OCI-LY1 (cell line): ENCODE measurements around the gene PRODH.
"Not testable (repeated sequence)": the region's sequence is repeated elsewhere in the genome, so short reads cannot be mapped to it uniquely, and the experiment has no call there.

Experiments
- H2AFZ ChIP-seq: fragments of 200-600 bp; sonication (generic), shearing (Covaris generic); 2 replicates; pipeline ENCODE4 v1.6.0; 2014; ENCODE audit warnings: antibody characterized with exemption, mild to moderate bottlenecking, low read length
- H3F3A ChIP-seq: fragments of 200-600 bp; sonication (generic), shearing (Covaris generic); 2 replicates; pipeline ENCODE4 v1.6.0; 2014; ENCODE audit warnings: mild to moderate bottlenecking, antibody characterized with exemption, low read length, moderate library complexity; ENCODE audit not compliant: insufficient read depth
- H3K27ac ChIP-seq: fragments of 200-600 bp; sonication (generic); 2 replicates; pipeline ENCODE4 v1.5.1; 2014; ENCODE audit warnings: low read length, mixed run types, mild to moderate bottlenecking, low read depth; ENCODE audit not compliant: poor library complexity, severe bottlenecking
- H3K27me3 ChIP-seq: fragments of 200-600 bp; sonication (generic); 2 replicates; pipeline ENCODE4 v1.6.0; 2014; ENCODE audit warnings: antibody characterized with exemption, mild to moderate bottlenecking, low read length, moderate library complexity; ENCODE audit not compliant: insufficient read depth
- H3K36me3 ChIP-seq: fragments of 200-600 bp; sonication (generic); 2 replicates; pipeline ENCODE4 v1.6.1; 2014; ENCODE audit warnings: mild to moderate bottlenecking, antibody characterized with exemption, low read length, moderate library complexity, mixed read lengths; ENCODE audit not compliant: insufficient read depth
- H3K4me1 ChIP-seq: fragments of 200-600 bp; sonication (generic); 2 replicates; pipeline ENCODE4 v1.5.1; 2014; ENCODE audit warnings: mild to moderate bottlenecking, low read length, moderate library complexity; ENCODE audit not compliant: insufficient read depth, severe bottlenecking
- H3K4me2 ChIP-seq: fragments of 200-600 bp; sonication (generic), shearing (Covaris generic); 2 replicates; pipeline ENCODE4 v1.6.1; 2014; ENCODE audit warnings: low read length
- H3K4me3 ChIP-seq: fragments of 200-600 bp; sonication (generic); 2 replicates; pipeline ENCODE4 v1.5.1; 2014; ENCODE audit warnings: low read length, low read depth, mild to moderate bottlenecking, mixed read lengths; ENCODE audit not compliant: poor library complexity, severe bottlenecking
- H3K79me2 ChIP-seq: fragments of 200-600 bp; shearing (Covaris generic); 2 replicates; pipeline ENCODE4 v1.6.1; 2016; ENCODE audit warnings: mixed run types, low read length, mixed read lengths; ENCODE audit not compliant: insufficient read depth
- H3K9ac ChIP-seq: fragments of 200-600 bp; sonication (generic), shearing (Covaris generic); 2 replicates; pipeline ENCODE4 v1.6.1; 2014; ENCODE audit warnings: mild to moderate bottlenecking, low read length, mixed read lengths
- H3K9me2 ChIP-seq: fragments of 200-600 bp; sonication (generic), shearing (Covaris generic); 2 replicates; pipeline ENCODE4 v1.6.1; 2014; ENCODE audit warnings: low read depth, mild to moderate bottlenecking, low read length, mixed read lengths
- H3K9me3 ChIP-seq: fragments of 200-600 bp; shearing (Covaris generic); 2 replicates; pipeline ENCODE4 v1.6.1; 2014; ENCODE audit warnings: low read length, mixed read lengths
- H4K20me1 ChIP-seq: fragments of 200-600 bp; sonication (generic), shearing (Covaris generic); 2 replicates; pipeline ENCODE4 v1.6.0; 2016; ENCODE audit warnings: mild to moderate bottlenecking, low read length; ENCODE audit not compliant: insufficient read depth
- CTCF ChIP-seq: fragments of 200-600 bp; sonication (generic), shearing (Covaris generic); IDR thresholded peaks from 2 replicates; pipeline ENCODE4 v1.5.1; 2017; ENCODE audit warnings: mild to moderate bottlenecking, antibody characterized with exemption, low read length, moderate library complexity, mixed read lengths
- EZH2 ChIP-seq: fragments of 200-600 bp; sonication (generic), shearing (Covaris generic); IDR thresholded peaks from 2 replicates; pipeline ENCODE4 v1.8.0; 2017; ENCODE audit warnings: borderline replicate concordance, mixed run types, mild to moderate bottlenecking, antibody characterized with exemption, low read length, moderate library complexity, mixed read lengths

PRODH gene

GRCh38 chr22:18954303-18954989 is 18.4 kb upstream of the PRODH start:
- not testable (repeated sequence) for H3K27ac ChIP-seq, H2AFZ ChIP-seq, H4K20me1 ChIP-seq, H3K4me1 ChIP-seq, H3K4me3 ChIP-seq, H3K79me2 ChIP-seq, H3K36me3 ChIP-seq, H3K4me2 ChIP-seq, H3K9me2 ChIP-seq, H3K27me3 ChIP-seq, H3F3A ChIP-seq, H3K9me3 ChIP-seq, H3K9ac ChIP-seq
- peak; percentile 56 for TF ChIP-seq CTCF

DNA sequence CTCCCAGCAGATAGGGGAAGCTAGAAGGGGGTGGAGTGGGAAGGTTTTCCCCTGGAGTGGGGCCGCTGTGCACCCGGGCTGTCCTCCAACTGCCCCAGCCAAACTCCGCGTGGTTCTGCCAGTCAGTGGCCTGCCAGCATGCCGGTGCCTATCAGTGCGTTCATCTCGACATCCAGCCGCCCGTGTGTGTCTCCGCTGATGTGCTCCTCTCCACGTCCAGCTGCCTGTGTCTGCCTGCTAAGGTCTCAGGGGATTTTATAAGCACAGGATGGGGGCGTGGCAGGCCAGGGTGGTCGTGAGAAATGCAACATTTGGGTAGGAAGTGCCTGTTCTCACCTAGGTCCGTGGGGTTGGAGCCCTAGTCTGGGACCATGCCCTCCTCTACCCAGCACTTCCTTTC is 17.0 kb upstream of the PRODH start:
- not testable (repeated sequence) for H3K79me2 ChIP-seq, H3F3A ChIP-seq, H3K9me2 ChIP-seq, H3K27me3 ChIP-seq, H4K20me1 ChIP-seq, H3K36me3 ChIP-seq, H3K9ac ChIP-seq, H3K4me1 ChIP-seq, H3K27ac ChIP-seq, H3K4me3 ChIP-seq, H2AFZ ChIP-seq, H3K9me3 ChIP-seq, H3K4me2 ChIP-seq

- Histone ChIP-seq H3F3A (no peaks in the 10 kb centered on the region), H3K4me3 (no peak overlapping the region), H3K79me2 (no peaks in the 10 kb centered on the region), H3K9me2 (no peaks in the 10 kb centered on the region), H3K4me1 (no peaks in the 10 kb centered on the region), H2AFZ (no peak overlapping the region), H3K27ac (no peak overlapping the region), H3K36me3 (no peaks in the 10 kb centered on the region), H3K4me2 (no peak overlapping the region), H3K9ac (no peak overlapping the region), H3K9me3 (no peaks in the 10 kb centered on the region), H4K20me1 (no peaks in the 10 kb centered on the region), H3K27me3 (no peaks in the 10 kb centered on the region)
- TF ChIP-seq EZH2 (no peak), CTCF (no peak)
Measured at GRCh38 chr22:18952022-18952421, 15.9 kb upstream of the PRODH start.

- no peak overlapping the region for H2AFZ ChIP-seq
- H4K20me1 ChIP-seq, result no peaks in the 10 kb centered on the region
- no peak overlapping the region for H3K4me3 ChIP-seq
- H3K4me1 ChIP-seq, result no peaks in the 10 kb centered on the region
- H3K9ac ChIP-seq, result no peak overlapping the region
- H3K9me2 ChIP-seq, result no peaks in the 10 kb centered on the region
- no peaks in the 10 kb centered on the region for H3K36me3 ChIP-seq
- TF ChIP-seq CTCF (no peak), EZH2 (no peak)
- no peak overlapping the region for H3K4me2 ChIP-seq
- no peaks in the 10 kb centered on the region for H3K79me2 ChIP-seq
- H3K27ac ChIP-seq, result no peak overlapping the region
- no peaks in the 10 kb centered on the region for H3K9me3 ChIP-seq
- no peaks in the 10 kb centered on the region for H3K27me3 ChIP-seq
- H3F3A ChIP-seq, result no peaks in the 10 kb centered on the region
Measured at GRCh38 chr22:18950141-18950540, 14.0 kb upstream of the PRODH start.
